Osteocyte (in vitro differentiated cells): ENCODE data around the gene MYO16. TPM values are rescaled to one million over a fixed set of nuclear protein-coding genes. Genes with fewer than 3 reads are reported as not detected.
"Not testable (repeated sequence)": the region's sequence is repeated elsewhere in the genome, so short reads cannot be mapped to it uniquely, and the experiment has no call there.

Experiments
- DNase-seq: peaks from one replicate; pipeline ENCODE4 v3.0.0; 2021; ENCODE audit warnings: mixed read lengths; ENCODE audit not compliant: unreplicated experiment; ENCODE audit errors: extremely low spot score
- H3K27ac Mint-ChIP-seq: one replicate; pipeline ENCODE4 v1.8.0; 2021; ENCODE audit warnings: mild to moderate bottlenecking, mixed read lengths; ENCODE audit not compliant: unreplicated experiment
- H3K27me3 Mint-ChIP-seq: one replicate; pipeline ENCODE4 v1.8.0; 2021; ENCODE audit warnings: mixed read lengths; ENCODE audit not compliant: unreplicated experiment
- H3K36me3 Mint-ChIP-seq: one replicate; pipeline ENCODE4 v1.8.0; 2021; ENCODE audit warnings: mixed read lengths; ENCODE audit not compliant: unreplicated experiment
- H3K4me1 Mint-ChIP-seq: one replicate; pipeline ENCODE4 v1.8.0; 2021; ENCODE audit warnings: mixed read lengths; ENCODE audit not compliant: unreplicated experiment
- H3K4me3 Mint-ChIP-seq: one replicate; pipeline ENCODE4 v1.8.0; 2021; ENCODE audit warnings: mild to moderate bottlenecking, moderate library complexity, mixed read lengths; ENCODE audit not compliant: unreplicated experiment
- H3K9me3 Mint-ChIP-seq: one replicate; pipeline ENCODE4 v1.8.0; 2021; ENCODE audit warnings: mixed read lengths; ENCODE audit not compliant: unreplicated experiment
- CTCF ChIP-seq: fragments of 200-600 bp; sonication (generic); IDR thresholded peaks from 2 replicates; pipeline ENCODE4 v1.5.0; 2021; ENCODE audit warnings: antibody characterized with exemption, mild to moderate bottlenecking, moderate library complexity
- total RNA-seq: library from RNA; stranded (reverse); gene quantifications from 2 replicates; pipeline ENCODE4 v1.2.1, GENCODE V29; 2021

Gene MYO16
- total RNA-seq, 1 donor from 2014 or later = 0.13 TPM

- no peak for TF ChIP-seq CTCF
- peaks cover 4% of the 10 kb centered on the region for H3K9me3 Mint-ChIP-seq
- no peak overlapping the region for H3K4me3 Mint-ChIP-seq
- no peak for DNase-seq
- peaks cover 17% of the 10 kb centered on the region for H3K4me1 Mint-ChIP-seq
- no peak overlapping the region for H3K27ac Mint-ChIP-seq
- H3K27me3 Mint-ChIP-seq = no peaks in the 10 kb centered on the region
- no peaks in the 10 kb centered on the region for H3K36me3 Mint-ChIP-seq
Measured at GRCh38 chr13:108779308-108779707, 149.9 kb downstream of the MYO16 start.

- no peak overlapping the region for H3K4me3 Mint-ChIP-seq
- TF ChIP-seq CTCF = no peak
- DNase-seq = no peak
- H3K27me3 Mint-ChIP-seq = no peaks in the 10 kb centered on the region
- H3K4me1 Mint-ChIP-seq = peaks cover 17% of the 10 kb centered on the region
- peaks cover 4% of the 10 kb centered on the region for H3K9me3 Mint-ChIP-seq
- no peaks in the 10 kb centered on the region for H3K36me3 Mint-ChIP-seq
- H3K27ac Mint-ChIP-seq = no peak overlapping the region
Measured at GRCh38 chr13:108780706-108781105, 151.3 kb downstream of the MYO16 start.

- Mint-ChIP-seq H3K4me3 (no peak overlapping the region), H3K36me3 (no peaks in the 10 kb centered on the region), H3K9me3 (peaks cover 4% of the 10 kb centered on the region), H3K27ac (no peak overlapping the region), H3K4me1 (peaks cover 17% of the 10 kb centered on the region), H3K27me3 (no peaks in the 10 kb centered on the region)
- no peak for TF ChIP-seq CTCF
- DNase-seq = no peak
Measured at GRCh38 chr13:108781312-108781711, 151.9 kb downstream of the MYO16 start.

GRCh38 chr13:108782480-108782879 is 153.1 kb downstream of the MYO16 start:
- not testable (repeated sequence) for H3K36me3 Mint-ChIP-seq

GRCh38 chr13:108785844-108786243 is 156.4 kb downstream of the MYO16 start:
- Mint-ChIP-seq H3K27me3 (no peaks in the 10 kb centered on the region), H3K4me1 (peaks cover 2% of the 10 kb centered on the region), H3K9me3 (peaks cover 4% of the 10 kb centered on the region), H3K4me3 (no peak overlapping the region), H3K27ac (no peak overlapping the region), H3K36me3 (no peaks in the 10 kb centered on the region)
- TF ChIP-seq CTCF = no peak
- DNase-seq = no peak

More at GRCh38 chr13:108782480-108782879, 153.1 kb downstream of the MYO16 start:
- not testable (repeated sequence) for DNase-seq, H3K9me3 Mint-ChIP-seq, H3K27ac Mint-ChIP-seq, H3K27me3 Mint-ChIP-seq, H3K4me3 Mint-ChIP-seq
- peaks cover 11% of the 10 kb centered on the region for H3K4me1 Mint-ChIP-seq
